ENCODE measurements around the gene RNF39.

RNF39 gene

GRCh38 chr6:30060606-30061091, 14.9 kb downstream of the RNF39 start:
- Histone ChIP-seq H3K4me2 (ENCODE audit: low read length, poor library complexity, severe bottlenecking) (peak overlapping the region; percentile 68), H3K18ac (ENCODE audit: low read depth in 1 of 2, low read length in 2 of 2) (no peak overlapping the region), H3K9me3 (ENCODE audit: control insufficient read depth, low read length) (no peaks in the 10 kb centered on the region), H3K4me1 (ENCODE audit: control insufficient read depth, insufficient read depth, low read depth, low read length) (peaks cover 5% of the 10 kb centered on the region), H3K14ac (ENCODE audit: low read length in 2 of 2) (no peak overlapping the region), H3K27ac (ENCODE audit: low read length, poor library complexity, severe bottlenecking) (peak overlapping the region; percentile 50), H3K27me3 (ENCODE audit: control insufficient read depth in 1 of 2, insufficient read depth in 1 of 2, low read length in 2 of 2) (no peaks in the 10 kb centered on the region), H2BK120ac (ENCODE audit: low read depth, low read length) (no peak overlapping the region), H3K23ac (ENCODE audit: low read length in 2 of 2) (no peak overlapping the region), H2BK15ac (ENCODE audit: low read depth, poor library complexity, severe bottlenecking) (no peak overlapping the region), H3K79me1 (replicated peaks; ENCODE audit: low read length, poor library complexity, severe bottlenecking) (peaks cover 6% of the 10 kb centered on the region), H2AFZ (ENCODE audit: low read depth, low read length) (peak overlapping the region; percentile 73), H3K36me3 (ENCODE audit: control insufficient read depth in 1 of 2, insufficient read depth in 2 of 2, low read depth in 1 of 2, low read length in 2 of 2) (peaks cover 0 to 45% of the 10 kb centered on the region in 2 experiments), H2BK5ac (ENCODE audit: low read depth, low read length, poor library complexity, severe bottlenecking) (no peak overlapping the region), H2AK5ac (ENCODE audit: low read length, severe bottlenecking) (no peak overlapping the region), H3K4me3 (ENCODE audit: insufficient read depth in 1 of 2, low read depth in 1 of 2, low read length in 2 of 2) (peak overlapping the region; percentile 68 to 92), H4K91ac (ENCODE audit: low read length) (no peak overlapping the region), H2BK12ac (ENCODE audit: low read length in 2 of 2) (no peak overlapping the region), H3K9ac (ENCODE audit: low read length) (peak overlapping the region; percentile 96), H4K8ac (ENCODE audit: low read length) (peak overlapping the region; percentile 94), H3K4ac (ENCODE audit: low read depth in 1 of 2, low read length in 2 of 2) (peak overlapping the region in 1 of 2 experiments; percentile 60)
- peak; percentile 65 for DNase-seq
- 0% methylated on average over 24 of the region's 24 CpGs for WGBS

- H3K27ac ChIP-seq (ENCODE audit: low read length, poor library complexity, severe bottlenecking), result no peak overlapping the region
- no peaks in the 10 kb centered on the region for H3K27me3 ChIP-seq (ENCODE audit: control insufficient read depth in 1 of 2, insufficient read depth in 1 of 2, low read length in 2 of 2)
- H3K14ac ChIP-seq (ENCODE audit: low read length in 2 of 2), result no peak overlapping the region
- H3K4me3 ChIP-seq (ENCODE audit: insufficient read depth in 1 of 2, low read depth in 1 of 2, low read length in 2 of 2), result no peak overlapping the region
- peaks cover 0 to 34% of the 10 kb centered on the region in 2 experiments for H3K36me3 ChIP-seq (ENCODE audit: control insufficient read depth in 1 of 2, insufficient read depth in 2 of 2, low read depth in 1 of 2, low read length in 2 of 2)
- no peak overlapping the region for H3K9ac ChIP-seq (ENCODE audit: low read length)
- no peak overlapping the region for H3K23ac ChIP-seq (ENCODE audit: low read length in 2 of 2)
- no peak overlapping the region for H3K4me2 ChIP-seq (ENCODE audit: low read length, poor library complexity, severe bottlenecking)
- no peak overlapping the region for H2BK15ac ChIP-seq (ENCODE audit: low read depth, poor library complexity, severe bottlenecking)
- DNase-seq, result no peak
- H2BK120ac ChIP-seq (ENCODE audit: low read depth, low read length), result no peak overlapping the region
- H3K4ac ChIP-seq (ENCODE audit: low read depth in 1 of 2, low read length in 2 of 2), result no peak overlapping the region
- H4K91ac ChIP-seq (ENCODE audit: low read length), result no peak overlapping the region
- no peaks in the 10 kb centered on the region for H3K9me3 ChIP-seq (ENCODE audit: control insufficient read depth, low read length)
- no peak overlapping the region for H4K8ac ChIP-seq (ENCODE audit: low read length)
- no peak overlapping the region for H2AFZ ChIP-seq (ENCODE audit: low read depth, low read length)
- no peak overlapping the region for H2BK5ac ChIP-seq (ENCODE audit: low read depth, low read length, poor library complexity, severe bottlenecking)
- no peak overlapping the region for H2AK5ac ChIP-seq (ENCODE audit: low read length, severe bottlenecking)
- no peak overlapping the region for H2BK12ac ChIP-seq (ENCODE audit: low read length in 2 of 2)
- no peaks in the 10 kb centered on the region for H3K4me1 ChIP-seq (ENCODE audit: control insufficient read depth, insufficient read depth, low read depth, low read length)
- whole genome bisulfite sequencing, result no CpG with 5 or more reads among the region's 1 CpG
- no peak overlapping the region for H3K18ac ChIP-seq (ENCODE audit: low read depth in 1 of 2, low read length in 2 of 2)
- peaks cover 4% of the 10 kb centered on the region for H3K79me1 ChIP-seq (replicated peaks; ENCODE audit: low read length, poor library complexity, severe bottlenecking)
Measured at GRCh38 chr6:30055513-30055912, 20.1 kb downstream of the RNF39 start.

- Histone ChIP-seq H2AK5ac (ENCODE audit: low read length, severe bottlenecking) (no peak overlapping the region), H2BK120ac (ENCODE audit: low read depth, low read length) (no peak overlapping the region)
- WGBS, result 94% methylated on average over 2 of the region's 3 CpGs
Measured at GRCh38 chr6:30053682-30054081, 21.9 kb downstream of the RNF39 start.

DNA sequence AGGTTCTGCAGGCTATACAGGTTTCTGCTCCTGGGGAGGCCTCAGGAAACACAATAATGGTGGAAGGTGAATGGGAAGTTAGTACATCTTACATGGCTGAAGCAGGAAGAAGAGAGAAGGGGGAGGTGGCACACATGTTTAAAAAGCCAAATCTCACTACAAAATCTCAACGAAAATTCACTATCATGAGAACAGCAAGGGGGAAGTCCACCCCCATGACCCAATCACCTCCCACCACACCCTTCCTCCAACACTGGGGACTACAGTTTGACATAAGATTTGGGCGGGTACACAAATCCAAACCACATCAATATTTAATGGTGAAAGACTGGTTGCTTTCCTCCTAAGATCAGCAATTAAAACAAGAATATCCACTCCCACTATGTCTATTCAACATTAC, 28.3 kb downstream of the RNF39 start:
- no peak overlapping the region for H3K14ac ChIP-seq (ENCODE audit: low read length in 2 of 2)
- no peaks in the 10 kb centered on the region for H3K9me3 ChIP-seq (ENCODE audit: control insufficient read depth, low read length)
- H3K4me3 ChIP-seq (ENCODE audit: insufficient read depth in 1 of 2, low read depth in 1 of 2, low read length in 2 of 2), result no peak overlapping the region
- no peak overlapping the region for H4K91ac ChIP-seq (ENCODE audit: low read length)
- no peak overlapping the region for H3K27ac ChIP-seq (ENCODE audit: low read length, poor library complexity, severe bottlenecking)
- no peak overlapping the region for H3K23ac ChIP-seq (ENCODE audit: low read length in 2 of 2)
- no peak overlapping the region for H4K8ac ChIP-seq (ENCODE audit: low read length)
- H3K27me3 ChIP-seq (ENCODE audit: control insufficient read depth in 1 of 2, insufficient read depth in 1 of 2, low read length in 2 of 2), result no peaks in the 10 kb centered on the region
- 64% methylated on average over 2 of the region's 2 CpGs for WGBS
- H3K9ac ChIP-seq (ENCODE audit: low read length), result no peak overlapping the region
- no peak overlapping the region for H2BK120ac ChIP-seq (ENCODE audit: low read depth, low read length)
- peaks cover 6% of the 10 kb centered on the region for H3K79me1 ChIP-seq (replicated peaks; ENCODE audit: low read length, poor library complexity, severe bottlenecking)
- DNase-seq, result no peak
- no peaks in the 10 kb centered on the region for H3K36me3 ChIP-seq (ENCODE audit: control insufficient read depth in 1 of 2, insufficient read depth in 2 of 2, low read depth in 1 of 2, low read length in 2 of 2)
- no peak overlapping the region for H3K4ac ChIP-seq (ENCODE audit: low read depth in 1 of 2, low read length in 2 of 2)
- H2BK15ac ChIP-seq (ENCODE audit: low read depth, poor library complexity, severe bottlenecking), result no peak overlapping the region
- no peak overlapping the region for H2AK5ac ChIP-seq (ENCODE audit: low read length, severe bottlenecking)
- no peak overlapping the region for H2BK5ac ChIP-seq (ENCODE audit: low read depth, low read length, poor library complexity, severe bottlenecking)
- peaks cover 2% of the 10 kb centered on the region for H3K4me1 ChIP-seq (ENCODE audit: control insufficient read depth, insufficient read depth, low read depth, low read length)
- no peak overlapping the region for H2AFZ ChIP-seq (ENCODE audit: low read depth, low read length)
- H2BK12ac ChIP-seq (ENCODE audit: low read length in 2 of 2), result no peak overlapping the region
- no peak overlapping the region for H3K4me2 ChIP-seq (ENCODE audit: low read length, poor library complexity, severe bottlenecking)
- H3K18ac ChIP-seq (ENCODE audit: low read depth in 1 of 2, low read length in 2 of 2), result no peak overlapping the region

More at GRCh38 chr6:30053682-30054081, 21.9 kb downstream of the RNF39 start:
- H3K27me3 ChIP-seq (ENCODE audit: control insufficient read depth in 1 of 2, insufficient read depth in 1 of 2, low read length in 2 of 2), result no peaks in the 10 kb centered on the region
- no peaks in the 10 kb centered on the region for H3K9me3 ChIP-seq (ENCODE audit: control insufficient read depth, low read length)
- no peak overlapping the region for H2BK5ac ChIP-seq (ENCODE audit: low read depth, low read length, poor library complexity, severe bottlenecking)
- peaks cover 0 to 34% of the 10 kb centered on the region in 2 experiments for H3K36me3 ChIP-seq (ENCODE audit: control insufficient read depth in 1 of 2, insufficient read depth in 2 of 2, low read depth in 1 of 2, low read length in 2 of 2)
- H2AFZ ChIP-seq (ENCODE audit: low read depth, low read length), result no peak overlapping the region
- no peak overlapping the region for H3K4me2 ChIP-seq (ENCODE audit: low read length, poor library complexity, severe bottlenecking)
- no peak overlapping the region for H2BK15ac ChIP-seq (ENCODE audit: low read depth, poor library complexity, severe bottlenecking)
- no peak overlapping the region for H3K14ac ChIP-seq (ENCODE audit: low read length in 2 of 2)
- H3K4me1 ChIP-seq (ENCODE audit: control insufficient read depth, insufficient read depth, low read depth, low read length), result no peaks in the 10 kb centered on the region
- H3K18ac ChIP-seq (ENCODE audit: low read depth in 1 of 2, low read length in 2 of 2), result no peak overlapping the region
- no peak overlapping the region for H4K8ac ChIP-seq (ENCODE audit: low read length)
- H3K23ac ChIP-seq (ENCODE audit: low read length in 2 of 2), result no peak overlapping the region
- no peak for DNase-seq
- no peak overlapping the region for H2BK12ac ChIP-seq (ENCODE audit: low read length in 2 of 2)
- H3K27ac ChIP-seq (ENCODE audit: low read length, poor library complexity, severe bottlenecking), result no peak overlapping the region
- no peak overlapping the region for H3K4ac ChIP-seq (ENCODE audit: low read depth in 1 of 2, low read length in 2 of 2)
- no peak overlapping the region for H3K4me3 ChIP-seq (ENCODE audit: insufficient read depth in 1 of 2, low read depth in 1 of 2, low read length in 2 of 2)
- peaks cover 1% of the 10 kb centered on the region for H3K79me1 ChIP-seq (replicated peaks; ENCODE audit: low read length, poor library complexity, severe bottlenecking)
- H4K91ac ChIP-seq (ENCODE audit: low read length), result no peak overlapping the region
- H3K9ac ChIP-seq (ENCODE audit: low read length), result no peak overlapping the region
